ENCODE data around the gene TUBGCP2. TPM values are rescaled to one million over a fixed set of nuclear protein-coding genes. Genes with fewer than 3 reads are reported as not detected.
A peak's percentile ranks its signal among the peaks of the same experiment; 100 is the strongest.

The TUBGCP2 gene
- total RNA-seq, 1 donor from 2014 or later: 53.2 TPM

GRCh38 chr10:133259602-133259989, 49.1 kb downstream of the TUBGCP2 start:
- Mint-ChIP-seq H3K27ac (ENCODE audit: unreplicated experiment) (peak overlapping the region; percentile 93), H3K4me1 (ENCODE audit: low read depth) (peaks cover 14% of the 10 kb centered on the region), H3K27me3 (ENCODE audit: low read depth) (peaks cover 4% of the 10 kb centered on the region), H3K36me3 (ENCODE audit: low read depth) (no peaks in the 10 kb centered on the region), H3K4me3 (ENCODE audit: unreplicated experiment) (no peak overlapping the region), H3K9me3 (ENCODE audit: low read depth) (no peaks in the 10 kb centered on the region)
- no peak for DNase-seq (ENCODE audit: low spot score)
- TF ChIP-seq CTCF (IDR thresholded peaks at IDR 0.05): no peak

GRCh38 chr10:133258818-133259601, 49.7 kb downstream of the TUBGCP2 start:
- Mint-ChIP-seq H3K27ac (ENCODE audit: unreplicated experiment) (peak overlapping the region; percentile 93), H3K9me3 (ENCODE audit: low read depth) (no peaks in the 10 kb centered on the region), H3K4me1 (ENCODE audit: low read depth) (peaks cover 14% of the 10 kb centered on the region), H3K36me3 (ENCODE audit: low read depth) (no peaks in the 10 kb centered on the region), H3K4me3 (ENCODE audit: unreplicated experiment) (no peak overlapping the region), H3K27me3 (ENCODE audit: low read depth) (peaks cover 4% of the 10 kb centered on the region)
- DNase-seq (ENCODE audit: low spot score): no peak
- peak; percentile 10 for TF ChIP-seq CTCF (IDR thresholded peaks at IDR 0.05)

GRCh38 chr10:133258066-133258817, 50.4 kb downstream of the TUBGCP2 start:
- H3K4me1 Mint-ChIP-seq (ENCODE audit: low read depth): peaks cover 14% of the 10 kb centered on the region
- no peak overlapping the region for H3K4me3 Mint-ChIP-seq (ENCODE audit: unreplicated experiment)
- peaks cover 4% of the 10 kb centered on the region for H3K27me3 Mint-ChIP-seq (ENCODE audit: low read depth)

GRCh38 chr10:133257489-133258065, 51.1 kb downstream of the TUBGCP2 start:
- peak; percentile 48 for TF ChIP-seq CTCF (IDR thresholded peaks at IDR 0.05)
- no peak overlapping the region for H3K4me3 Mint-ChIP-seq (ENCODE audit: unreplicated experiment)
- no peak overlapping the region for H3K27ac Mint-ChIP-seq (ENCODE audit: unreplicated experiment)

More at GRCh38 chr10:133258066-133258817, 50.4 kb downstream of the TUBGCP2 start:
- H3K9me3 Mint-ChIP-seq (ENCODE audit: low read depth): no peaks in the 10 kb centered on the region
- no peaks in the 10 kb centered on the region for H3K36me3 Mint-ChIP-seq (ENCODE audit: low read depth)
- no peak for DNase-seq (ENCODE audit: low spot score)
- H3K27ac Mint-ChIP-seq (ENCODE audit: unreplicated experiment): no peak overlapping the region
- no peak for TF ChIP-seq CTCF (IDR thresholded peaks at IDR 0.05)

GRCh38 chr10:133255323-133255722, 53.3 kb downstream of the TUBGCP2 start:
- no peak for TF ChIP-seq CTCF (IDR thresholded peaks at IDR 0.05)
- no peak overlapping the region for H3K27ac Mint-ChIP-seq (ENCODE audit: unreplicated experiment)
- peaks cover 8% of the 10 kb centered on the region for H3K27me3 Mint-ChIP-seq (ENCODE audit: low read depth)
- no peaks in the 10 kb centered on the region for H3K36me3 Mint-ChIP-seq (ENCODE audit: low read depth)
- peaks cover 14% of the 10 kb centered on the region for H3K4me1 Mint-ChIP-seq (ENCODE audit: low read depth)
- H3K4me3 Mint-ChIP-seq (ENCODE audit: unreplicated experiment): no peak overlapping the region
- no peak for DNase-seq (ENCODE audit: low spot score)
- no peaks in the 10 kb centered on the region for H3K9me3 Mint-ChIP-seq (ENCODE audit: low read depth)

More at GRCh38 chr10:133257489-133258065, 51.1 kb downstream of the TUBGCP2 start:
- H3K9me3 Mint-ChIP-seq (ENCODE audit: low read depth): no peaks in the 10 kb centered on the region
- H3K4me1 Mint-ChIP-seq (ENCODE audit: low read depth): peaks cover 14% of the 10 kb centered on the region
- DNase-seq (ENCODE audit: low spot score): no peak
- H3K27me3 Mint-ChIP-seq (ENCODE audit: low read depth): peaks cover 4% of the 10 kb centered on the region
- no peaks in the 10 kb centered on the region for H3K36me3 Mint-ChIP-seq (ENCODE audit: low read depth)

Data from chondrocyte (in vitro differentiated cells).